Mammary epithelial cell (primary cell): ENCODE data around the gene ANKRD28.

Source experiments
- CTCF ChIP-seq, 2 donors: IDR thresholded peaks in 1 of 2; conservative IDR thresholded peaks in 1 of 2; 2 replicates each; pipeline ENCODE4 v1.5.1; 2011 to 2012; ENCODE audit warnings: inconsistent platforms in 2 of 2, low read length in 2 of 2, mild to moderate bottlenecking in 2 of 2, control low read depth in 1 of 2, low read depth in 1 of 2; ENCODE audit not compliant: insufficient read depth in 1 of 2; ENCODE audit errors: extremely low read depth in 1 of 2
- EZH2 ChIP-seq: IDR thresholded peaks from 2 replicates; pipeline ENCODE4 v1.6.1; 2012; ENCODE audit warnings: low read length, inconsistent platforms, borderline replicate concordance

GRCh38 chr3:15703346-15703745 is 94.4 kb downstream of the ANKRD28 start:
- TF ChIP-seq CTCF (conservative IDR thresholded peaks at IDR 0.05 in 1 of 2, IDR thresholded peaks at IDR 0.05 in 1 of 2; ENCODE audit: extremely low read depth in 1 of 2, insufficient read depth in 1 of 2, low read depth in 1 of 2, low read length in 2 of 2) (no peak), EZH2 (no peak)
